HEK293 (cell line): ENCODE data around the gene FAM43A.

Experiments used
- CTCF ChIA-PET: fragments of 350-600 bp; formaldehyde crosslinking; extraction: SDS; loops from one replicate; lab custom pipeline; 2021; ENCODE audit warnings: antibody characterized with exemption; lab: Yijun Ruan, JAX
- POLR2A ChIA-PET: fragments of 300-600 bp; formaldehyde crosslinking; extraction: SDS; loops from one replicate; lab custom pipeline; 2020; ENCODE audit warnings: antibody characterized with exemption, inconsistent platforms; lab: Yijun Ruan, JAX
- H3K27ac ChIP-seq: fragments of 200-500 bp; sonication (Bioruptor generic); 2 replicates; pipeline ENCODE4 v1.5.1; 2014; ENCODE audit warnings: low read depth, low read length, control low read depth, inconsistent platforms; ENCODE audit errors: extremely low read depth
- H3K36me3 ChIP-seq, 2 experiments: fragments of 200-500 bp in 1 of 2; sonication (Bioruptor generic) in 1 of 2; 1 replicate in 1 of 2; 2 replicates in 1 of 2; pipeline ENCODE4 v1.5.1; 2014 to 2017; ENCODE audit warnings: inconsistent platforms in 2 of 2, low read length in 2 of 2; ENCODE audit not compliant: control insufficient read depth in 2 of 2, insufficient read depth in 1 of 2
- H3K4me1 ChIP-seq: fragments of 200-500 bp; sonication (Bioruptor generic); 2 replicates; pipeline ENCODE4 v1.5.1; 2014; ENCODE audit warnings: mild to moderate bottlenecking, low read length, inconsistent platforms; ENCODE audit not compliant: control insufficient read depth, insufficient read depth
- H3K4me3 ChIP-seq: 2 replicates; pipeline ENCODE4 v1.5.1; 2011; ENCODE audit warnings: low read depth, mild to moderate bottlenecking, control low read depth, low read length, moderate library complexity
- H3K9me3 ChIP-seq: fragments of 200-500 bp; sonication (Bioruptor generic); 2 replicates; pipeline ENCODE4 v1.5.1; 2014; ENCODE audit warnings: low read depth, low read length, inconsistent platforms; ENCODE audit not compliant: control insufficient read depth, insufficient read depth
- ATF2 ChIP-seq: fragments of 450-650 bp; formaldehyde crosslinking; IDR thresholded peaks from 2 replicates; pipeline ENCODE4 v1.5.1; 2016; ENCODE audit warnings: missing biosample characterization, missing genetic modification characterization, low read depth
- IKZF3 ChIP-seq: fragments of 450-650 bp; IDR thresholded peaks from 2 replicates; pipeline ENCODE4 v1.5.0; 2018; ENCODE audit warnings: missing biosample characterization, mild to moderate bottlenecking, missing genetic modification characterization, moderate library complexity
- TSHZ1 ChIP-seq: fragments of 450-650 bp; formaldehyde crosslinking; IDR thresholded peaks from 2 replicates; pipeline ENCODE4 v1.5.1; 2016; ENCODE audit warnings: missing biosample characterization, missing genetic modification characterization, borderline replicate concordance
- YY2 ChIP-seq: fragments of 450-650 bp; formaldehyde crosslinking; IDR thresholded peaks from 2 replicates; pipeline ENCODE4 v1.5.1; 2016; ENCODE audit warnings: missing biosample characterization, missing genetic modification characterization
- ZBTB17 ChIP-seq: fragments of 450-650 bp; formaldehyde crosslinking; IDR thresholded peaks from 2 replicates; pipeline ENCODE4 v1.5.1; 2016; ENCODE audit warnings: missing biosample characterization, missing genetic modification characterization
- ZBTB20 ChIP-seq: fragments of 450-650 bp; formaldehyde crosslinking; IDR thresholded peaks from 2 replicates; pipeline ENCODE4 v1.5.1; 2016; ENCODE audit warnings: missing biosample characterization, missing genetic modification characterization
- ZBTB21 ChIP-seq: fragments of 450-650 bp; formaldehyde crosslinking; IDR thresholded peaks from 2 replicates; pipeline ENCODE4 v1.5.1; 2017; ENCODE audit warnings: missing biosample characterization, missing genetic modification characterization
- ZEB2 ChIP-seq: fragments of 450-650 bp; formaldehyde crosslinking; IDR thresholded peaks from 2 replicates; pipeline ENCODE4 v1.5.1; 2016; ENCODE audit warnings: missing biosample characterization, missing genetic modification characterization
- ZFP41 ChIP-seq: fragments of 450-650 bp; formaldehyde crosslinking; IDR thresholded peaks from 2 replicates; pipeline ENCODE4 v1.5.1; 2016; ENCODE audit warnings: missing biosample characterization, missing genetic modification characterization, borderline replicate concordance
- ZNF175 ChIP-seq: fragments of 450-650 bp; formaldehyde crosslinking; IDR thresholded peaks from 2 replicates; pipeline ENCODE4 v1.5.1; 2016; ENCODE audit warnings: missing biosample characterization, missing genetic modification characterization
- ZNF202 ChIP-seq: fragments of 450-650 bp; formaldehyde crosslinking; IDR thresholded peaks from 2 replicates; pipeline ENCODE4 v1.5.1; 2016; ENCODE audit warnings: missing biosample characterization, missing genetic modification characterization, borderline replicate concordance
- ZNF239 ChIP-seq: fragments of 450-650 bp; formaldehyde crosslinking; IDR thresholded peaks from 2 replicates; pipeline ENCODE4 v1.5.1; 2016; ENCODE audit warnings: missing biosample characterization, missing genetic modification characterization
- ZNF266 ChIP-seq: fragments of 450-650 bp; formaldehyde crosslinking; IDR thresholded peaks from 2 replicates; pipeline ENCODE4 v1.5.1; 2016; ENCODE audit warnings: missing biosample characterization, missing genetic modification characterization, low read depth
- ZNF274 ChIP-seq, 2 experiments: fragments of 200-500 bp in 1 of 2; fragments of 450-650 bp in 1 of 2; sonication (Bioruptor generic) in 1 of 2; formaldehyde crosslinking in 1 of 2; IDR thresholded peaks; 2 replicates each; pipeline versions ENCODE4 v1.5.1 to v1.6.1; 2014 to 2016; ENCODE audit warnings: borderline replicate concordance in 1 of 2, inconsistent platforms in 1 of 2, low read length in 1 of 2, missing biosample characterization in 1 of 2, missing genetic modification characterization in 1 of 2
- ZNF391 ChIP-seq: fragments of 450-650 bp; formaldehyde crosslinking; IDR thresholded peaks from 2 replicates; pipeline ENCODE4 v1.5.1; 2016; ENCODE audit warnings: low read depth, missing biosample characterization, missing genetic modification characterization, borderline replicate concordance
- ZNF48 ChIP-seq: fragments of 450-650 bp; formaldehyde crosslinking; IDR thresholded peaks from 2 replicates; pipeline ENCODE4 v1.5.1; 2016; ENCODE audit warnings: missing biosample characterization, missing genetic modification characterization
- ZNF530 ChIP-seq: fragments of 450-650 bp; formaldehyde crosslinking; IDR thresholded peaks from 2 replicates; pipeline ENCODE4 v1.5.1; 2016; ENCODE audit warnings: low read depth, missing biosample characterization, missing genetic modification characterization
- ZNF549 ChIP-seq: fragments of 450-650 bp; IDR thresholded peaks from 2 replicates; pipeline ENCODE4 v1.5.1; 2018; ENCODE audit warnings: missing biosample characterization, missing genetic modification characterization, mild to moderate bottlenecking, inconsistent platforms, moderate library complexity
- ZNF555 ChIP-seq: fragments of 450-650 bp; formaldehyde crosslinking; conservative IDR thresholded peaks from 2 replicates; pipeline ENCODE4 v1.5.1; 2017; ENCODE audit warnings: missing biosample characterization, mild to moderate bottlenecking, missing genetic modification characterization, inconsistent platforms
- ZNF571 ChIP-seq: fragments of 450-650 bp; formaldehyde crosslinking; IDR thresholded peaks from 2 replicates; pipeline ENCODE4 v1.5.0; 2017; ENCODE audit warnings: missing biosample characterization, missing genetic modification characterization
- ZNF600 ChIP-seq: fragments of 450-650 bp; formaldehyde crosslinking; IDR thresholded peaks from 2 replicates; pipeline ENCODE4 v1.5.1; 2016; ENCODE audit warnings: missing biosample characterization, missing genetic modification characterization
- ZNF623 ChIP-seq: fragments of 450-650 bp; formaldehyde crosslinking; IDR thresholded peaks from 2 replicates; pipeline ENCODE4 v1.5.1; 2016; ENCODE audit warnings: missing biosample characterization, missing genetic modification characterization
- ZNF624 ChIP-seq: fragments of 450-650 bp; formaldehyde crosslinking; IDR thresholded peaks from 2 replicates; pipeline ENCODE4 v1.5.1; 2017; ENCODE audit warnings: missing biosample characterization, missing genetic modification characterization
- ZNF658 ChIP-seq: fragments of 450-650 bp; formaldehyde crosslinking; IDR thresholded peaks from 2 replicates; pipeline ENCODE4; 2016; ENCODE audit warnings: missing biosample characterization, missing genetic modification characterization
- ZNF707 ChIP-seq: fragments of 450-650 bp; formaldehyde crosslinking; IDR thresholded peaks from 2 replicates; pipeline ENCODE4 v1.5.1; 2016; ENCODE audit warnings: missing biosample characterization, missing genetic modification characterization
- ZNF837 ChIP-seq: fragments of 450-650 bp; formaldehyde crosslinking; IDR thresholded peaks from 2 replicates; pipeline ENCODE4 v1.5.1; 2016; ENCODE audit warnings: missing biosample characterization, missing genetic modification characterization
- ZNF843 ChIP-seq: fragments of 450-650 bp; formaldehyde crosslinking; IDR thresholded peaks from 2 replicates; pipeline ENCODE4 v1.5.1; 2016; ENCODE audit warnings: missing biosample characterization, missing genetic modification characterization

The FAM43A gene

GRCh38 chr3:194715022-194715800 lies 29.5 kb downstream of the FAM43A start:
- Histone ChIP-seq H3K4me3 (no peak overlapping the region), H3K9me3 (no peaks in the 10 kb centered on the region), H3K36me3 (no peaks in the 10 kb centered on the region), H3K27ac (no peak overlapping the region), H3K4me1 (no peaks in the 10 kb centered on the region)
- POLR2A ChIA-PET = interaction anchor here (0.6 to 1.6 kb wide), 2 partner anchors 26 to 30 kb away, joined by 4 read pairs; partner anchors contain the start of gene FAM43A
- CTCF ChIA-PET = no interaction called here
- TF ChIP-seq ZBTB21 (tag by site-specific recombination) (0 out of 2 replicates have a peak, but pooled peaks have one; percentile 11), ZNF175 (tag by site-specific recombination) (no peak), ZNF837 (no peak), ZNF549 (tag by site-specific recombination) (no peak), TSHZ1 (no peak), ZNF202 (tag by site-specific recombination) (no peak), ZNF658 (tag by site-specific recombination) (no peak), ZNF600 (tag by site-specific recombination) (0 out of 2 replicates have a peak, but pooled peaks have one; percentile 12), ZBTB17 (tag by site-specific recombination) (0 out of 2 replicates have a peak, but pooled peaks have one; percentile 39), ATF2 (0 out of 2 replicates have a peak, but pooled peaks have one; percentile 49), ZNF274 (IDR thresholded peaks at IDR 0.05; ENCODE audit: low read length) (no peak), ZNF274 (tag by site-specific recombination; IDR thresholded peaks at IDR 0.05; ENCODE audit: borderline replicate concordance) (no peak), ZNF555 (tag by site-specific recombination) (no peak)
- TF ChIP-seq, all 188 proteins: peak for 4

- Histone ChIP-seq H3K4me1 (no peaks in the 10 kb centered on the region), H3K36me3 (no peaks in the 10 kb centered on the region), H3K27ac (no peak overlapping the region)
- CTCF ChIA-PET = no interaction called here
- TF ChIP-seq ZBTB21 (tag by site-specific recombination) = no peak
- TF ChIP-seq ZFP41 (tag by site-specific recombination) = no peak
- no peak for TF ChIP-seq ZNF266
- TF ChIP-seq, all 188 proteins: peak for 0
- Histone ChIP-seq H3K4me3 (no peak overlapping the region), H3K9me3 (no peaks in the 10 kb centered on the region)
- POLR2A ChIA-PET = no interaction called here
These were observed 32.4 kb downstream of the FAM43A start for GRCh38 chr3:194718079-194718478.

GRCh38 chr3:194720048-194720447 lies 34.4 kb downstream of the FAM43A start:
- Histone ChIP-seq H3K4me3 (no peak overlapping the region), H3K27ac (no peak overlapping the region), H3K36me3 (no peaks in the 10 kb centered on the region), H3K4me1 (no peaks in the 10 kb centered on the region), H3K9me3 (no peaks in the 10 kb centered on the region)
- CTCF ChIA-PET = interaction anchor here (0.9 kb wide), 1 partner anchor 37 kb away, joined by 3 read pairs; no protein-coding TSS in a partner anchor
- POLR2A ChIA-PET = interaction anchor here (1.3 kb wide), 1 partner anchor 33 kb away, joined by 3 read pairs; no protein-coding TSS in a partner anchor
- TF ChIP-seq ZBTB20 (tag by site-specific recombination) = no peak
- no peak for TF ChIP-seq ZNF391 (tag by site-specific recombination)
- no peak for TF ChIP-seq ZEB2 (tag by site-specific recombination)
- no peak for TF ChIP-seq IKZF3 (tag by site-specific recombination)
- no peak for TF ChIP-seq YY2 (tag by site-specific recombination)
- TF ChIP-seq ZNF48 (tag by site-specific recombination) = no peak
- no peak for TF ChIP-seq ZNF623 (tag by site-specific recombination)
- no peak for TF ChIP-seq ZNF843 (tag by site-specific recombination)
- no peak for TF ChIP-seq ZNF530 (tag by site-specific recombination)
- TF ChIP-seq ZNF571 (tag by site-specific recombination) = no peak
- no peak for TF ChIP-seq ZNF707
- TF ChIP-seq ZNF239 (tag by site-specific recombination) = no peak
- no peak for TF ChIP-seq ZNF624 (tag by site-specific recombination)
